C4-2B (cell line): ENCODE data around the gene CEP131.

Experiments used
- H3K27ac ChIP-seq: fragments of 450-650 bp; 2 replicates; pipeline ENCODE4 v1.5.1; 2017
- CTCF ChIP-seq: fragments of 450-650 bp; conservative IDR thresholded peaks from 2 replicates; pipeline ENCODE4 v1.5.1; 2017; ENCODE audit warnings: mild to moderate bottlenecking
- ZFX ChIP-seq: fragments of 450-650 bp; IDR thresholded peaks from 2 replicates; pipeline ENCODE4 v1.6.1; 2017

CEP131 gene

GRCh38 chr17:81197409-81197795 is 25.4 kb downstream of the CEP131 start:
- TF ChIP-seq CTCF (no peak), ZFX (no peak)
- H3K27ac ChIP-seq, result no peak overlapping the region

DNA sequence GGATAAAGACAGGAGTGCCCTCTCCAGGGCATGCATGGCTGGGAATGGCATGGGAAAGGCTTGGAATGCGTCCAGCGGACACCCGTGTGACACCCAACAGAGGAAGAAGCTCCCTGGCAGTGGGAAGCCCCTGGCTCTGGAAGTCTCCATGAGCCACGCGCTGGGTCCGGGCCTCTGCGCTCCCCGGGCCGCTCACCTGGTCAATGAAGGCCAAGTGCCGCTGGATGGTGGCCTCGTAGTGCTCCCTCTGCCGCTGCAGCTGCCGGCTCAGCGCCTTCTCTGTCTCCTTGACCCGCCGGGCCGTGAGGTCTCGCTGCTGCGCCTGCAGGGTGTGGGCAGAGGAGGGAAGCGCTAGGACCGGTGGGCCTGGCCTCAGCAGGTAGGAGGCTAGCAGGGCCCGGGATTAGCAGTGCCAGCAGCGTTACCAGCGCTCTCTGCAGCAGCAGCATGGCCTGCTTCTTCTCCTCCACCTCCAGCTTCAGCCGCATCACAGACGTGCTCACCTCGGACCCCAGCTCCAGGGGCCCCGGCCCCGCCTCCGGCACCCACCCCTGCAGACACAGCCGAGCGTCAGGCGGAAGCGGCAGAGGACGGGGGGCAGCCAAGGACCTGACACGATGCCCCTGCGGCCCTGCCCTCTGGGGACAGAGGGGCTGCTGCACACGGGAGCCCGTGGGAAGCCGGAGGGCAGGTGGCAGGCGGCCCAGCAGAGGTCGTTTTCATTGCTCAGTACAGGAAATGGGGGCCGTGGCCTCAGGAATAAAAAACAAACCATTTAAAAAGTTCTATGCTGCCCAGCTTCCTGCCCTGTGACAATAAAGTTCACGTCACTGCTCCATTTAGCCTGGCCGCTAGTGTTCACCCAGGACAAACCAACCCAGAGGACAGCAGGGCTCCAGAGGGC is 26.0 kb downstream of the CEP131 start:
- no peak overlapping the region for H3K27ac ChIP-seq
- no peak for TF ChIP-seq ZFX
- TF ChIP-seq CTCF, result no peak

- TF ChIP-seq ZFX (no peak), CTCF (no peak)
- no peak overlapping the region for H3K27ac ChIP-seq
These were observed 26.7 kb downstream of the CEP131 start for GRCh38 chr17:81195941-81196495.

- no peak overlapping the region for H3K27ac ChIP-seq
These were observed 27.5 kb downstream of the CEP131 start for GRCh38 chr17:81194941-81195901.

DNA sequence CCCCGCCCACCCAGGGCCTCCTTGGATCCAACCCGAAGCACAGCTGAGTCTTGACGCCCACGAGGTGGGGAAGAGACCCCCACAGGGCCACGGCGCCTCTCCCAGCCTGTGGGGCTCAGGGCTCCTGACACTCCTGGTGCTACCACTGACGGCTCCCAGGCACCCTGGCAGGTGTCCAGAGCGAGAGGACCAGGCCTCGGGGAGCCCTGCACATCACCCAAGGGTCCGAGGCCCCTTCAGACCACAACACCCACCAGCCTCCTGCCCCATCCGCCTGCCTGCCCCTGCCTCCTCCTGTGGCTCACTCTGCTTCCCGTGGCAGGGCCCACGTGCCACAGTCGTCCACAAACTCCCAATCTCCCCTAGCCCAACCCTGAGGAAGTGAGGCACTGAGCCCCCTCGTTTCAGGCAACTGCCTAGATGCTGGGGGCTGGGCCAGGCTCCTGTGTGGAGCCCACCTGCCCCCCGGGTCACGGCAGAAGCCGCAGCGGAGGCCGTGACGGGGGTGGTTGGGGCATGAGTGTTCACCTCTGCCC is 28.5 kb downstream of the CEP131 start:
- TF ChIP-seq CTCF (no peak), ZFX (no peak)
- H3K27ac ChIP-seq, result no peak overlapping the region

More at GRCh38 chr17:81194941-81195901, 27.5 kb downstream of the CEP131 start:
- TF ChIP-seq CTCF (no peak), ZFX (no peak)

GRCh38 chr17:81193470-81194224 is 29.1 kb downstream of the CEP131 start:
- H3K27ac ChIP-seq, result no peak overlapping the region
- TF ChIP-seq CTCF (no peak), ZFX (no peak)
